ENCODE measurements around the gene SCRN2. TPM values are rescaled to one million over a fixed set of nuclear protein-coding genes. Genes with fewer than 3 reads are reported as not detected.

The SCRN2 gene
- 10 to 100 TPM; 38.0 to 39.6 TPM for total RNA-seq

- ATAC-seq (ENCODE audit: low read depth) (peak; percentile 84), DNase-seq (peak; percentile 96)
- H3K4me1 Mint-ChIP-seq: peaks cover 25% of the 10 kb centered on the region
- POLR2A ChIA-PET: interaction anchor here (0.9 to 3.3 kb wide), 7 partner anchors 9 to 177 kb away, joined by 3 to 31 read pairs (median 6); partner anchors contain the start of genes CDK5RAP3, LRRC46, MRPL10 and SP2
- no peaks in the 10 kb centered on the region for H3K9me3 Mint-ChIP-seq
- H3K36me3 Mint-ChIP-seq: peaks cover 2% of the 10 kb centered on the region
- peak within 1 kb of the TSS; percentile 100 for H3K4me3 Mint-ChIP-seq
- peaks cover 11% of the 10 kb centered on the region for H3K27me3 Mint-ChIP-seq
- peak within 1 kb of the TSS; percentile 95 for H3K27ac Mint-ChIP-seq
Observed at GRCh38 chr17:47840742-47841487, at the start of gene SCRN2. Gene SCRN2, minus strand, starts transcription at chr17:47841273. Its CDS starts 430 bp downstream, at chr17:47840843.

- peaks cover 28% of the 10 kb centered on the region for H3K4me1 Mint-ChIP-seq
- POLR2A ChIA-PET: interaction anchor here (0.5 to 3.5 kb wide), 5 partner anchors 47 to 1017 kb away, joined by 3 to 24 read pairs (median 4); partner anchors contain the start of genes LRRC46, MRPL10 and SCRN2
- H3K9me3 Mint-ChIP-seq: no peaks in the 10 kb centered on the region
- H3K4me3 Mint-ChIP-seq: no peak overlapping the region
- no peaks in the 10 kb centered on the region for H3K27me3 Mint-ChIP-seq
- no peak overlapping the region for H3K27ac Mint-ChIP-seq
- DNase-seq: peak; percentile 93
- ATAC-seq (ENCODE audit: low read depth): peak; percentile 98
- peaks cover 3% of the 10 kb centered on the region for H3K36me3 Mint-ChIP-seq
Observed at GRCh38 chr17:47889734-47890529, 48.9 kb upstream of the SCRN2 start.

- Mint-ChIP-seq H3K4me3 (no peak overlapping the region), H3K27ac (no peak overlapping the region), H3K4me1 (peaks cover 19% of the 10 kb centered on the region), H3K36me3 (peaks cover 3% of the 10 kb centered on the region), H3K27me3 (no peaks in the 10 kb centered on the region), H3K9me3 (no peaks in the 10 kb centered on the region)
- ATAC-seq (ENCODE audit: low read depth) (no peak), DNase-seq (no peak)
- POLR2A ChIA-PET: interaction anchor here (0.9 kb wide), 1 partner anchor 45 kb away, joined by 3 read pairs; no protein-coding TSS in a partner anchor
Observed at GRCh38 chr17:47888293-47888692, 47.2 kb upstream of the SCRN2 start.

GRCh38 chr17:47884905-47885730 is 44.0 kb upstream of the SCRN2 start:
- DNase-seq: no peak
- Mint-ChIP-seq H3K9me3 (no peaks in the 10 kb centered on the region), H3K27ac (peak overlapping the region; percentile 42)

GRCh38 chr17:47884427-47884740 is 43.3 kb upstream of the SCRN2 start:
- Mint-ChIP-seq H3K9me3 (no peaks in the 10 kb centered on the region), H3K27ac (no peak overlapping the region), H3K4me3 (no peak overlapping the region), H3K36me3 (no peaks in the 10 kb centered on the region), H3K27me3 (peaks cover 2% of the 10 kb centered on the region), H3K4me1 (peaks cover 8% of the 10 kb centered on the region)
- POLR2A ChIA-PET: interaction anchor here (1.1 to 4.1 kb wide), 2 partner anchors 11 to 34 kb away, joined by 3 to 31 read pairs; partner anchors contain the start of genes SP2 and SP6
- no peak for ATAC-seq (ENCODE audit: low read depth)
- no peak for DNase-seq

More at GRCh38 chr17:47884905-47885730, 44.0 kb upstream of the SCRN2 start:
- Mint-ChIP-seq H3K4me3 (no peak overlapping the region), H3K27me3 (peaks cover 2% of the 10 kb centered on the region), H3K36me3 (no peaks in the 10 kb centered on the region), H3K4me1 (peaks cover 12% of the 10 kb centered on the region)
- no peak for ATAC-seq (ENCODE audit: low read depth)
- POLR2A ChIA-PET: interaction anchor here (0.9 to 4.1 kb wide), 2 partner anchors 10 to 21 kb away, joined by 3 to 31 read pairs; partner anchors contain the start of gene SP2

GRCh38 chr17:47883589-47884426 is 42.7 kb upstream of the SCRN2 start:
- DNase-seq: no peak

GRCh38 chr17:47882695-47883588 is 41.9 kb upstream of the SCRN2 start:
- ATAC-seq (ENCODE audit: low read depth) (no peak), DNase-seq (no peak)
- peaks cover 12% of the 10 kb centered on the region for H3K4me1 Mint-ChIP-seq
- no peaks in the 10 kb centered on the region for H3K36me3 Mint-ChIP-seq
- POLR2A ChIA-PET: interaction anchor here (1.1 kb wide), 1 partner anchor 32 kb away, joined by 3 read pairs; the partner anchor contains the start of gene SP6
- no peak overlapping the region for H3K27ac Mint-ChIP-seq
- H3K27me3 Mint-ChIP-seq: peaks cover 5% of the 10 kb centered on the region
- no peaks in the 10 kb centered on the region for H3K9me3 Mint-ChIP-seq
- H3K4me3 Mint-ChIP-seq: no peak overlapping the region

More at GRCh38 chr17:47883589-47884426, 42.7 kb upstream of the SCRN2 start:
- Mint-ChIP-seq H3K27ac (no peak overlapping the region), H3K9me3 (no peaks in the 10 kb centered on the region), H3K27me3 (peaks cover 2% of the 10 kb centered on the region), H3K36me3 (no peaks in the 10 kb centered on the region), H3K4me3 (no peak overlapping the region), H3K4me1 (peaks cover 12% of the 10 kb centered on the region)
- POLR2A ChIA-PET: interaction anchor here (1.1 to 4.1 kb wide), 2 partner anchors 12 to 33 kb away, joined by 3 to 31 read pairs; partner anchors contain the start of genes SP2 and SP6
- no peak for ATAC-seq (ENCODE audit: low read depth)

- peaks cover 8% of the 10 kb centered on the region for H3K27me3 Mint-ChIP-seq
- no peak for ATAC-seq (ENCODE audit: low read depth)
Observed at GRCh38 chr17:47882247-47882646, 41.2 kb upstream of the SCRN2 start.

GRCh38 chr17:47879776-47880454 is 38.8 kb upstream of the SCRN2 start:
- POLR2A ChIA-PET: no interaction called here
- Mint-ChIP-seq H3K4me1 (peaks cover 9% of the 10 kb centered on the region), H3K27ac (no peak overlapping the region), H3K27me3 (peaks cover 16% of the 10 kb centered on the region), H3K9me3 (no peaks in the 10 kb centered on the region), H3K36me3 (no peaks in the 10 kb centered on the region), H3K4me3 (no peak overlapping the region)
- DNase-seq (no peak), ATAC-seq (ENCODE audit: low read depth) (no peak)

More at GRCh38 chr17:47882247-47882646, 41.2 kb upstream of the SCRN2 start:
- no peaks in the 10 kb centered on the region for H3K36me3 Mint-ChIP-seq
- DNase-seq: no peak
- POLR2A ChIA-PET: interaction anchor here (0.6 kb wide), 1 partner anchor 26 kb away, joined by 3 read pairs; no protein-coding TSS in a partner anchor
- no peak overlapping the region for H3K4me3 Mint-ChIP-seq
- no peak overlapping the region for H3K27ac Mint-ChIP-seq
- no peaks in the 10 kb centered on the region for H3K9me3 Mint-ChIP-seq
- peaks cover 12% of the 10 kb centered on the region for H3K4me1 Mint-ChIP-seq

- Mint-ChIP-seq H3K36me3 (no peaks in the 10 kb centered on the region), H3K9me3 (no peaks in the 10 kb centered on the region), H3K27me3 (peaks cover 20% of the 10 kb centered on the region), H3K4me3 (no peak overlapping the region), H3K4me1 (peaks cover 6% of the 10 kb centered on the region), H3K27ac (no peak overlapping the region)
- POLR2A ChIA-PET: no interaction called here
- DNase-seq: no peak
- ATAC-seq (ENCODE audit: low read depth): no peak
Observed at GRCh38 chr17:47879028-47879585, 38.0 kb upstream of the SCRN2 start.
